GM19438 (cell line): ENCODE measurements around the gene CHST11.

Experiments
- ATAC-seq: cut with Tn5 transposase; IDR thresholded peaks from one replicate; pipeline ENCODE4 v1.9.1; 2021; ENCODE audit warnings: low read depth; ENCODE audit not compliant: unreplicated experiment

The CHST11 gene

GRCh38 chr12:104577581-104577981 is 120.8 kb downstream of the CHST11 start:
- no peak for ATAC-seq

DNA sequence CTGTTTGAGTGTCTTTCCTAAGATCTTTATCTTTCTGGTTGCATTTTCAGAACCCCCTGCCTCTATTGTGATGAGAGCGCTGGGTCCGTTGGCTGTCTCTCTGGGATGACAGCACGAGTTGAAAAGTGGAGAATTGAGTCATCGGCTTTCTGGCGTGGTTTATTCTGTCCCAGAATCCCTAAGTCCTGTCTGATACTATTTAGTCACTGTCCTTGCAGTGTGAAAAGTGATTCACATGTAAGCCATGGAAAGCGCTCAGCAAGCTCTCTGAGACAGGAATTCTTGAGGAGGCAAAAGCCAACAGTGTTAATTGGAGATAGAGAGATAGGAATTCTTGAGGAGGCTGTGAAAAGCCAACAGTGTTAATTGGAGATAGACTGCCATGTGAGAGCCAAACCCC is 121.7 kb downstream of the CHST11 start:
- ATAC-seq = no peak

GRCh38 chr12:104579718-104580495 is 123.2 kb downstream of the CHST11 start:
- peak; percentile 42 for ATAC-seq

GRCh38 chr12:104581005-104581570 is 124.3 kb downstream of the CHST11 start:
- ATAC-seq = no peak

- ATAC-seq = peak; percentile 71
These were observed 126.0 kb downstream of the CHST11 start for GRCh38 chr12:104582739-104583138.

DNA sequence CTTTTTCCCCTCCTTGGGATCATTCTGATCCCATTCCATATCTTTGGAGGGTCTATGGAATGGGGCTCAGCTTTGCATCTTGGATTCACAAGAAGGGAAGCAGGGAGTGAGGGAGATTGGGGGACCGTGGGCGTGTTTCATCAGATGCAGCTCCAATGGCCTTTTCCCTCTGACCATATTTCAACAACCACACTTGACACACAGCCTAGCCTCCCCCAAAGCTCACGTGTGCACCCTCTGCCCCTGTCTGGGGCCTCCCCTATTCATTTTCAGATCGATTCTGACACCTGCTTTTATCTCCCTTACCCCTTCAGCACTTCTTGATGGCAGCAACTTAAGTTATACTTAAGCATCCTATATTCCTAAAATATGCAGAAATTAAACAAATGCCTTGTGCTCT is 126.6 kb downstream of the CHST11 start:
- peak; percentile 37 for ATAC-seq

DNA sequence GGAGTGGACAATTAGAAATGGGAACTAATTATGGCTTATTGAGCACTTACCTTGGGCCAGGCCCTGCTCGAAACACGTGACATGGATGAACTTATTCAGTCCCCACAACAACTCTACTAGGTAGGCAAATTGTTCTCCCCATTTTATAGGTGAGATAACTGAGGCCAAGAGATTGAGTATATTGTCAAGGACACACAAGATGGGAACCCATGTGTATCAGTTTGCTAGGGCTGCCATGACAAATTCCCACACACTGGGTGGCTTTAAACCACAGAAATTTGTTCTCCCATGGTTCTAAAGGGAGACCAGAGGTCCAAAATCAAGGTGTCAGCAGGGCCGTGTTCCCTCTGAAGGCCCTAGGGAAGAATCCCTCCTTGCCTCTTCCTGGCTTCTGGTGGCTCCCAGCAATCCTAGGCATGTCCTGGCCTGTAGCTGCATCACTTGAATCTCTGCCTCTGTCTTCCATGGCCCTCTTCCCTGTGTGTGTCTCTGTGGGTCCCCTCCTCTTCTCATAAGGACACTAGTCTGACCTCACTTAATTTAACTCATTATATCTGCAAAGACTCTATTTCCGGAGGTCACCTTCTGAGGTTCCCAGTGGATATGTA is 128.8 kb downstream of the CHST11 start:
- ATAC-seq = no peak

- ATAC-seq = no peak
These were observed 129.7 kb downstream of the CHST11 start for GRCh38 chr12:104586351-104586919.

DNA sequence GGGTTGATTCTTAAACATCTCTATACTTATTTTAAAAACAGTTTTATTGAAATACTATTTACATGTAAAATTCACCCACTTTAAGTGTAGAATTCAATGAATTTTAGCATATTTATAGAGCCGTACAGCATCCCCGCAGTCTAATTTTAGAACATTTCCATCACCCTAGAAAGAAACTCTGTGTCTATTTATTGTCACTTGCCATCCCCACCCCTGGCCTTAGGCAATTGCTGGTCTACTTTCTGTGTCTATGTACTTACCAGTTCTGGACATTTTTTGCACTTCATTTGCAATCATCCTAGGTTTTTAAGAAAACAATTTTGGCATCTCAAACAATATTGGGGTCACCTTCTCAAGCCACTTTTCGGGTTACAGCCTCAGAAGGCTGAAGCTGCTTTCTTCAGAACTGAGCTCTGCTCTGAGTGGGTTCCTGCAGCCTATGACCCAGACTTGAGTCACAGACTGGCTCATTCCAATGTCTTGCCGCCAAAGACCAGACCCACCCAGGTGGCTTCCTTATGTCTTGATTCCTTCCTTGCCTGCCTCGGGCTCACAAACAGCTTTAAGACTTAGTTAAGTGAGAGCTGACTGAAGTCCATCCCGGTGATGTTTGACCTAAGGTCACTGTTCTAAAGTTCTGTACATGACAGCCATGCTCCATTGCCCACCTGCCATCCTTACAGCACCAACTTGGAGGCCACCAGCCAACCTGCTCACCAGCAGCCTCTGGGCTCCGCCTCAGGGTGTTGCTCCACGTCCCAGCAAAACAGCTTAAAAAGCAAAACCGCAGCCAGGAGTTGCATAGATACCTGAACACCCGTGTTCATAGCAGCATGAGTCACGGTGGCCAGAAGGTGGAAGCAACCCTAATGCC is 131.5 kb downstream of the CHST11 start:
- ATAC-seq = no peak

DNA sequence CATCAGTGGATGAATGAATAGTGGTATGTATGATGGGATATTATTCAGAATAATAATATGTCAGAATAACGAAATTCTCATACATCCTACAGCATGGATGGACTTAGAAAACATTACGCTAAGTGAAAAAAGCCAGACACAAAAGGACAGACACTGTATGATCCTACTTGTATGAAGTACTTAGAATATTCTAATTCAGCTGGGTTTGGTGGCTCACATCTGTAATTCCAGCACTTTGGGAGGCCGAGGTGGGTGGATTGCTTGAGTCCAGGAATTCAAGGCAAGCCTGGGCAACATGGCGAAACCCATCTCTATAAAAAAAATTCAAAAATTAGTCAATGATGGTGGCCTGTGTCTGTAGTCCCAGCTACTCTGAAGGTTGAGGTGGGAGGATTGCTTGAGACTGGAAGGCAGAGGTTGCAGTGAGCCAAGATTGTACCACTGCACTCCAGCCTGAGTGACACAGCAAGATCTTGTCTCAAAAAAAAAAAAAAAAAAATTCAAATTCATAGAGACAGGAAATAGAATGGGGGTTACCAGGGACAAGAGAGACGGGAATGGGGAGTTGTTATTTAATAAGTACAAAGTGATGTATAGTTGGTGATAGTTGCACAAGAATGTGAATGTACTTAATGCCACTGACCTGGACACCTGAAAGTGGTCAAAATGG is 132.3 kb downstream of the CHST11 start:
- no peak for ATAC-seq

- ATAC-seq = no peak
These were observed 133.3 kb downstream of the CHST11 start for GRCh38 chr12:104590022-104590421.

GRCh38 chr12:104591257-104591885 is 134.6 kb downstream of the CHST11 start:
- ATAC-seq = no peak

DNA sequence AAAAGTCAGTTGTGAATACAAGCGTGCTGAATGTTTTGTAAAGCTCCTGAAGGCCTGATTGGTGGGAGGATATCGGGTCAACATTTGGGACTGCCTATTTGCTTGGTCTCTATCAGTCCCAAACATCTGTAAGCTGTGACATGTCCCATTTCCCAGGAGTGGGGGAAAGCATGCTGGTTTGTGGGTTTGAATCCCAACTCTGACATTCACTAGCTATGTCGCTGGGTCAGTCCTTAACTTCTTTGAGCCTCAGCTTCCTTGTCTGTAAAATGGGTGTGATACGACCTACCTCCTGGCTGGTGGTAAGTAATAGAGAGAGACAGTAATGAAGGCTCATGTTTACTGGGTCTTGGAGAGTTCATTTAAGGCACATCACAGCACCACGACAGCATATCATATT is 136.7 kb downstream of the CHST11 start:
- no peak for ATAC-seq

- no peak for ATAC-seq
These were observed 139.5 kb downstream of the CHST11 start for GRCh38 chr12:104596134-104596799.

DNA sequence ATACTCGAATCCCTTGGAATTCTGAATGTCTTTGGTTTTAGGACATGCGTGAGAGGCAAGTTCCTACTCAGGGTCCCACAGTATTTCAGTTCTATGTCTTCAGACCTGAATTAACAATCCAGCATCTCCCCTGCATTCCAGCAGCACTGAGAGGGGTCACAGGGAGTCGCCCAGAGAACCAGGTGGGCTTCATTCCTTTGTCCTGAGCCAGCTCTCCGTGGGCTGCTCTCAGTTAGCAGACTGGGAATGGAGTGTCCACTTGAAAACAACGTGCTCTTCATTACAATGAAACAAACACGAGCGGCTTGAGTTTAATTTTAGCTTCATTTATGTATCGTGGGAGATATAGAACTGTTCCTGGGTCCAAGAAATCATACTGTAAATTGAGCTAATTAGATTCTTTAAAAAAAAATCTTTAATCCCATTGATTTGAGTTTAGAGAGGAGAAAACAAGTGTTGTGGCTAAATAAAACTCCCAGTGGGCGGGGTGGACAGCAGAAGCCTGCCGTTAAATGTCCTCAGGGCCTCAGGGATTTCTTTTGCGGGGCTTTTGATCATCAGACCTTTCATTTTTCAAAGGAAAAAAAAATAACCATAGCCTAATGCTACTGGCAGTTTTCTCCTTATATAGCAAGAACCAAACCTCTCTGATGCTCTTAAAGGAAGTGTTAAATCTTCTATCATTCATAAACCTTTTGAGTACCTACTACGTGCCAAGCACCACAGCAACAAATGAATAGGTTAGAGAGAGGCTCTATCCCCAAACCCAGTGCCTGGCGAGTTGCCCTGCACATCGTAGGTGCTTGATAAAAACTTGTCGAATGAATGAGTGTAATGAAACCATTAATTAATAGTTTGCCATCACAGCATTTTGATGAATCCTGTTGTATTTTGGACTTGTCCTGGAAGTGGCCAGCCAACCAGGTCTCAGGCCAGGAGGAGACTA is 140.4 kb downstream of the CHST11 start:
- no peak for ATAC-seq

GRCh38 chr12:104598342-104599271 is 141.9 kb downstream of the CHST11 start:
- no peak for ATAC-seq
